Endothelial cell of umbilical vein (primary cell): Measurements from ENCODE around the gene PLEKHH2.

ENCODE experiments used
- EZH2 ChIP-seq: IDR thresholded peaks from 2 replicates; pipeline ENCODE4 v1.6.1; 2012; ENCODE audit warnings: borderline replicate concordance, low read depth, mild to moderate bottlenecking, moderate library complexity, low read length, inconsistent platforms; ENCODE audit not compliant: severe bottlenecking
- FOS ChIP-seq: IDR thresholded peaks from 2 replicates; pipeline ENCODE4 v1.6.1; 2011; ENCODE audit warnings: mild to moderate bottlenecking, low read length, moderate library complexity, borderline replicate concordance; ENCODE audit not compliant: insufficient read depth
- GATA2 ChIP-seq: IDR thresholded peaks from 2 replicates; pipeline ENCODE4 v1.7.0; 2011; ENCODE audit warnings: low read depth, mild to moderate bottlenecking, moderate library complexity, mixed read lengths, low read length; ENCODE audit not compliant: insufficient read length, insufficient read depth
- JUN ChIP-seq: IDR thresholded peaks from 2 replicates; pipeline ENCODE4 v1.6.1; 2011; ENCODE audit warnings: borderline replicate concordance, low read depth; ENCODE audit not compliant: insufficient read length, insufficient read depth
- MYC ChIP-seq: IDR thresholded peaks from one replicate; pipeline ENCODE4 v1.6.1; 2011; ENCODE audit warnings: mild to moderate bottlenecking, low read depth, low read length
- POLR2A ChIP-seq: IDR thresholded peaks from 2 replicates; pipeline ENCODE4 v1.6.1; 2012; ENCODE audit warnings: low read depth, mild to moderate bottlenecking, control low read depth, low read length
- POLR2AphosphoS5 ChIP-seq: IDR thresholded peaks from 2 replicates; pipeline ENCODE4 v1.6.1; 2012; ENCODE audit warnings: low read depth, mild to moderate bottlenecking, control low read depth, low read length, moderate library complexity; ENCODE audit not compliant: insufficient read depth
- TF ChIP-seq, protein P1 (sequence below), 2 donors: IDR thresholded peaks; 1 replicate in 1 of 2; 2 replicates in 1 of 2; pipeline ENCODE4 v1.5.1; 2011; ENCODE audit warnings: low read length in 2 of 2, mild to moderate bottlenecking in 2 of 2, moderate library complexity in 2 of 2, control low read depth in 1 of 2, inconsistent platforms in 1 of 2, low read depth in 1 of 2; ENCODE audit not compliant: insufficient read depth in 1 of 2; ENCODE audit errors: extremely low read depth in 1 of 2
- TF ChIP-seq, protein P2 (sequence below): IDR thresholded peaks from 2 replicates; pipeline ENCODE4 v1.6.1; 2011; ENCODE audit not compliant: insufficient read depth, insufficient read length

DNA sequence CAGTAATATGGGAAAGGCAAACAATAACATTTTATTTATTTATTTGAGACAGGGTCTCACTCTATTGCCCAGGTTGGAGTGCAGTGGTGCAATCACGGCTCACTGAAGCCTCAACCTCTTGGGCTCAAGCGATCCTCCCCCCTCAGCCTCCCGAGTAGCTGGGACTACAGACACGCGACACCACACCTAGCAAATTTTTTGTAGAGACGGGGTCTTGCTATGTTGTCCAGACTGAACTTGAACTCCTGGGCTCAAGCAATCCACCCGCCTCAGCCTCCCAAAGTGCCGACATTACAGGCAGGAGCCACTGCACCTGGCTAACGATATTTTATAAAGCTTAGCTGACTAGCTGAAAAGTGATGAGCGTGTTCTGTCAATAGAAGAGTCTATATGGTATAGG is 17.5 kb upstream of the PLEKHH2 start:
- TF ChIP-seq, protein P1, sequence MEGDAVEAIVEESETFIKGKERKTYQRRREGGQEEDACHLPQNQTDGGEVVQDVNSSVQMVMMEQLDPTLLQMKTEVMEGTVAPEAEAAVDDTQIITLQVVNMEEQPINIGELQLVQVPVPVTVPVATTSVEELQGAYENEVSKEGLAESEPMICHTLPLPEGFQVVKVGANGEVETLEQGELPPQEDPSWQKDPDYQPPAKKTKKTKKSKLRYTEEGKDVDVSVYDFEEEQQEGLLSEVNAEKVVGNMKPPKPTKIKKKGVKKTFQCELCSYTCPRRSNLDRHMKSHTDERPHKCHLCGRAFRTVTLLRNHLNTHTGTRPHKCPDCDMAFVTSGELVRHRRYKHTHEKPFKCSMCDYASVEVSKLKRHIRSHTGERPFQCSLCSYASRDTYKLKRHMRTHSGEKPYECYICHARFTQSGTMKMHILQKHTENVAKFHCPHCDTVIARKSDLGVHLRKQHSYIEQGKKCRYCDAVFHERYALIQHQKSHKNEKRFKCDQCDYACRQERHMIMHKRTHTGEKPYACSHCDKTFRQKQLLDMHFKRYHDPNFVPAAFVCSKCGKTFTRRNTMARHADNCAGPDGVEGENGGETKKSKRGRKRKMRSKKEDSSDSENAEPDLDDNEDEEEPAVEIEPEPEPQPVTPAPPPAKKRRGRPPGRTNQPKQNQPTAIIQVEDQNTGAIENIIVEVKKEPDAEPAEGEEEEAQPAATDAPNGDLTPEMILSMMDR (IDR thresholded peaks at IDR 0.05; ENCODE audit: extremely low read depth in 1 of 2, insufficient read depth in 1 of 2, low read depth in 1 of 2, low read length in 2 of 2) = no peak
- TF ChIP-seq, protein P2, sequence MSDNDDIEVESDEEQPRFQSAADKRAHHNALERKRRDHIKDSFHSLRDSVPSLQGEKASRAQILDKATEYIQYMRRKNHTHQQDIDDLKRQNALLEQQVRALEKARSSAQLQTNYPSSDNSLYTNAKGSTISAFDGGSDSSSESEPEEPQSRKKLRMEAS = no peak
- no peak for TF ChIP-seq POLR2A
- TF ChIP-seq EZH2 = no peak
- no peak for TF ChIP-seq POLR2AphosphoS5
- TF ChIP-seq MYC = no peak
- TF ChIP-seq JUN = no peak
- no peak for TF ChIP-seq GATA2
- no peak for TF ChIP-seq FOS
